Measurements from ENCODE around the gene ZNRD2.

Gene ZNRD2

GRCh38 chr11:65610404-65610803, 40.1 kb downstream of the ZNRD2 start:
- DNase-seq (ENCODE audit: low read depth in 2 of 2, low spot score in 1 of 2) = no peak

GRCh38 chr11:65611028-65611757, 40.9 kb downstream of the ZNRD2 start:
- DNase-seq (ENCODE audit: low read depth in 2 of 2, low spot score in 1 of 2) = no peak

GRCh38 chr11:65611758-65612603, 41.7 kb downstream of the ZNRD2 start:
- no peak for DNase-seq (ENCODE audit: low read depth in 2 of 2, low spot score in 1 of 2)

- DNase-seq (ENCODE audit: low read depth in 2 of 2, low spot score in 1 of 2) = no peak
Measured at GRCh38 chr11:65612691-65613090, 42.4 kb downstream of the ZNRD2 start.

GRCh38 chr11:65613091-65613928, 43.0 kb downstream of the ZNRD2 start:
- no peak for DNase-seq (ENCODE audit: low read depth in 2 of 2, low spot score in 1 of 2)

GRCh38 chr11:65615229-65615949, 45.1 kb downstream of the ZNRD2 start, which contains the start of gene PCNX3:
Gene PCNX3 (plus strand): TSS chr11:65615776. CDS start chr11:65616312, 536 bp downstream.
- DNase-seq (ENCODE audit: low read depth in 2 of 2, low spot score in 1 of 2) = peak; percentile 99 to 100

- no peak for DNase-seq (ENCODE audit: low read depth in 2 of 2, low spot score in 1 of 2)
Measured at GRCh38 chr11:65615950-65616574, 45.8 kb downstream of the ZNRD2 start.

GRCh38 chr11:65616575-65617001, 46.3 kb downstream of the ZNRD2 start:
- no peak for DNase-seq (ENCODE audit: low read depth in 2 of 2, low spot score in 1 of 2)

- no peak for DNase-seq (ENCODE audit: low read depth in 2 of 2, low spot score in 1 of 2)
Measured at GRCh38 chr11:65617136-65617850, 47.0 kb downstream of the ZNRD2 start.

GRCh38 chr11:65617990-65618751, 47.9 kb downstream of the ZNRD2 start:
- DNase-seq (ENCODE audit: low read depth in 2 of 2, low spot score in 1 of 2) = no peak

- DNase-seq (ENCODE audit: low read depth in 2 of 2, low spot score in 1 of 2) = no peak
Measured at GRCh38 chr11:65618763-65619162, 48.5 kb downstream of the ZNRD2 start.

GRCh38 chr11:65619281-65619928, 49.1 kb downstream of the ZNRD2 start:
- no peak for DNase-seq (ENCODE audit: low read depth in 2 of 2, low spot score in 1 of 2)

- DNase-seq (ENCODE audit: low read depth in 2 of 2, low spot score in 1 of 2) = no peak
Measured at GRCh38 chr11:65620666-65621065, 50.4 kb downstream of the ZNRD2 start.

- DNase-seq (ENCODE audit: low read depth in 2 of 2, low spot score in 1 of 2) = no peak
Measured at GRCh38 chr11:65621460-65621859, 51.2 kb downstream of the ZNRD2 start.

Data from stimulated activated CD8-positive, alpha-beta memory T cell treated with anti-CD3 and anti-CD28 coated beads, Interleukin-4, amount 100 ng/mL, for 4 hours (primary cell).